HG02571 (cell line): Measurements from ENCODE around the gene AJM1.
A peak's percentile ranks its signal among the peaks of the same experiment; 100 is the strongest.

Experiments
- ATAC-seq: cut with Tn5 transposase; IDR thresholded peaks from one replicate; pipeline ENCODE4 v1.9.1; 2021; ENCODE audit warnings: mild to moderate bottlenecking, moderate library complexity; ENCODE audit not compliant: unreplicated experiment

Gene AJM1

DNA sequence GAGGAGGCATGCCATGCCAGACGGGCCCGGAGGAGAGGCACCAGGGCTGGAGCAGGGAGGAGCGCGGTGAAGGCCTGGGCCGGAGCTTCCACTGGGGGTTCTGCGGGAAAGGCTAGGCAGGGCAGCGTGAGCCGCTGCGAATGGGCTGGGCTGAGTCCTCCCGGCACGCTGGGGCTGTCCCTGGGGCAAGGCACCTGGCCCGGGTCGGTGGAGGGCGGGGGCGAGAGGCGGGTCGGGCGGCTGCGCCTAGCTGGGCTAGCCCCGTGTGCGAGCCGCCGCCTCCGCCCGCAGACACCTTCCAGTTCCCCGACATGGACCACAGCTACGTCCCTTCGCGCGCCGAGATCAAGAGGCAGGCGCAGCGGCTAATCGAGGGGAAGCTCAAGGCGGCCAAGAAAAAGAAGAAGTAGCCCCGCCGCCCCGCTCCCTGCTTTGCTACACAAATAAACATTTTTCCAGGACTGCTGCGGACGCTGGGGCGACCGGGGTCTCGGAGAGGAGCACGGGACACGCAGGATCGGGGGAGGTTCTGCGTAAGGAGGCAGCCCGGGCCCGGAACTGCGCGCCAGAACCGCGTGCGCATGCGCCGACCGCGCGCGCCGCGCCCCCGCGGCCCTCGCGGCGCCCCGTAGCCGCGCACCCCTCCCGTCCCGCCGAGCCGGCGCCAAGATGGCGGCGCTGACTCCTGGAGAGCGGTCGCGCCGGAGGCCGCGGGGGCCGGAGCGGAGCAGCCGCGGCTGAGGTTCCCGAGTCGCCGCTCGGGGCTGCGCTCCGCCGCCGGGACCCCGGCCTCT is 34.8 kb upstream of the AJM1 start, which contains the start of gene RABL6:
Gene RABL6 (plus strand): TSS at position 668 of the 794 bp plus-strand sequence. CDS start 249 bp downstream, outside the sequence.
- peak; percentile 71 for ATAC-seq

DNA sequence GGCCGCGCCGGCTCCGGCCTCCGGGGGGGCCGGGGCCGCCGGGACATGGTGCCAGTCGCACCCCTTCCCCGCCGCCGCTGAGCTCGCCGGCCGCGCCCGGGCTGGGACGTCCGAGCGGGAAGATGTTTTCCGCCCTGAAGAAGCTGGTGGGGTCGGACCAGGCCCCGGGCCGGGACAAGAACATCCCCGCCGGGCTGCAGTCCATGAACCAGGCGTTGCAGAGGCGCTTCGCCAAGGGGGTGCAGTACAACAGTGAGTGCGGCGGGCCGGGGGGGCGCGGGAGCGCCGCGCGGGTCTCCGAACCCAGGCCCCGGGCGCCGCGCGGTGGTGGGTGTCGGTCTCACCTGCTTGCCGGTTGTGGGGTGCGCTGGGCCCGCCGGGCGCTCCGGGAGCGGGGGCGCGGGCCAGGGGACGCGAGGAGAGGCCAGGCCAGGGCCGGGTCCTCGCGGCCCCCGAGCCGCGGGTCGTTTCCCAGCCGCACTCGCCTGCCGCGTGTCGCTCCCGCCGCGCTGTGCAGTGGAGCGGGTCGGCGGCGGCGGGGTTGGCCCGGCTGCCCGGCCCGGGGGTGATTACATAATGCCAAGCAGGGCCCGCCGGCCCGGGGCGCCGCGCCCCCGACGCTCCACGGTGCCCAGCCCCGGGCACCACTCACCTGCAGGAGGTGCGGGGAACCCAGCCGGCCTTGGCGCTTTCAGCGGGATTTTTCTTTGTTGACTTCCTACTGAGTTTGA is 34.0 kb upstream of the AJM1 start:
- ATAC-seq, result peak; percentile 29

DNA sequence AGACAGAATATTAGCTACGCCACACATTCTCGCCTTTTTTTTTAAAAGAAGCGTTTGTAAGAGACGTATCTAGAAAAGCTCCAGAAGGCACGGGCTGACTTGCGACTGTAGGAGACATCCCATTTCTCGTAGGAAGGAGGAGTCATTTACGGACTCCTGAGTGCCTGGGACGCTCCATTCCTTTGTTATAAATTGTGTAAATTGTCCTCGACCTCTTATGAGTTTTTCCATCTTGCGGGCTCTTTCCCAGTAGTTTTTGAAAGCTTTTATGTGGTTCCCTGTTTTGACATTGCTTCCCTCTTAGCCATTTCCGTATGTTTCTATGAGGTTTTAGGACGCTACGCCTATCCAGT is 33.5 kb upstream of the AJM1 start:
- ATAC-seq, result no peak

DNA sequence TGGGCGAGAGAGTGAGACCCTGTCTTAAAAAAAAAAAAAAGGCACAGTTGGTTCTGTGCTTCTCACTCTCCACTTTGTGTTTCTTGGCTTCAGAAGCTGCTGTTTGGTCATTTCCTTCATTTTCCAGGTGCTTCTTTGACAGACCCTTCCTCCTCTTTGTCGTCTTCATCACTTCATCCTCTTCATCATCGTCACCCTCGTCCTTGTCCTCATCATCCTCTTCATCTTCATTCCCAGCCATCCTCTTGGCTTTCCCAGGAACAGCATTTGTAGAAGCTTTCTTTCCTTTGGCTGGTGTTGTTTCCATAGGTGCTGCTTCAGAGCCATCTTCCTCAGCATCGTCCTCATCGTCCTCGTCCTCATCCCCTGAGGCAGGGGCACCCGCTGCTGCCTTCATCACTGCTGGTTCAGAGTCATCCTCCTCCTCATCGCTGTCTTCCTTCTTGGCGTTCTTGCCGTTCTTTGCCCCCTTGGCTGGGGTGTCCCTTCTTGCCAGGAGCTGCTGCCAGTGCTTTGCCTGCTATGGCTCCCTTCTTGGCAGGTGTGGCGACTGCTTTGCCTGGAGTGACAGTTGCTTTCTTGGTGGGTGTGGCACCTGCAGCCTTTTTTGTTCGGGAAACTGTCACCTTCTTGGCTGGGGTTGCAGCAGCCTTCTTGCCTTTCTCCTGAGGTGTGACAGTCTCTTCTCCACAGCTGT is 27.4 kb upstream of the AJM1 start:
- ATAC-seq, result no peak

DNA sequence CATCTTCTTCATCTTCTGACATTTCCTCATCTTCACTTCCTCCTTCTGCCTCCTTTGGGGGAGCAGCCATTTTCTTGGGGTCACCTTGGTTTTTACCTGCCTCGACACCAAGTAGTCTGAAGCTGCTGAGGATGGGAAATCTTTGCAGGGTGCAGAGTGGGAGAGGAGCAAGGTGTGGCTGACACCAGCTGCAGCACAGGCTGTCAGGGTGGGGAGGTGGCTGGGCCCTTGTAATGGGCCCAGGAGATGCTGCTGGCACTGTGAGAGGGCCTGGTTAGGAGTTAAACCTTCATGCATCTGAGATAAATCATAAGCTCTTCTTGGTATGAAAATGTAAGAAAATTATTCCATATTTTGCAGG is 26.9 kb upstream of the AJM1 start:
- ATAC-seq, result no peak

DNA sequence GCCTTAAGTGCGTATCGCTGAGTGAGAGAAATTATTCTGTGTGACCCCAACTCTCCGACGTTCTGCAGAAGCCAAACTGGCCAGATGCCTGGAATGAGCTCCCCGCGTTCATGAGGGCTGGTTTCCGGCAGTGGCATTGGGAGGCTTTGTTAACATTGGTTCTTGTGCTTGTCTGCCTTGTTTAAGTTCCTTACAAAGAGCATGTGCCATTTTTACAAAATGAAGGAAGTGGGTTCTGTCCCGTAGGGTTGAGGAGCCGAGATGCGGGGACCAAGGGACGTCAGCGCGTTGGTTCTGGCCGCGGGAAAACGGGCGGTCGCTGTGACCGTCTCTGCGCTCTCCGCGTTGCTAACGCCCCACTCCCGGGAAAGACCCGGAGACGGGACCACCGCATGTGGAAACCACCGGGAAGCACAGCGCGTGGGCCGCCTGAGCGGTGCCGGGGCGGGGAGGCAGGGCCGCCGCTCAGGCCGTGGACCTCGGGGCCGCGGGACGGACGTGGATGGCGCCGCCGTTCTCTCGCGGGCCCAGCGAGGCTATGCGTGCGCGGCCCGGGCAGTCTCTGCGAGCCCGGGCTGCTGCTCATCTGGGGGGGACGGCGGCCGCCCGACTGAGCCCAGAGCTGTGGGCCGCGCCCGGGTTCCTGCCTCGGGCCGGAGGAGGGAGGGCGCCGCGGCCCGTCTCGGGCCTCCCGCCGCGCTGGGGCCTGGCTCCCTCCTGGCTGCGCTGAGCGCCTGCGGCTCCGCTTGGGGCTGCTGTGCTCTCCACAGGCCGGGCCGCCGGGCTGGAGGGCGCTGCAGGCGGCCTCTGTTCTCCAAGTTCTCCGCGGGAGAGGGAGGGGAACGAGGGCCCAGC is 21.1 kb upstream of the AJM1 start:
- ATAC-seq, result no peak

DNA sequence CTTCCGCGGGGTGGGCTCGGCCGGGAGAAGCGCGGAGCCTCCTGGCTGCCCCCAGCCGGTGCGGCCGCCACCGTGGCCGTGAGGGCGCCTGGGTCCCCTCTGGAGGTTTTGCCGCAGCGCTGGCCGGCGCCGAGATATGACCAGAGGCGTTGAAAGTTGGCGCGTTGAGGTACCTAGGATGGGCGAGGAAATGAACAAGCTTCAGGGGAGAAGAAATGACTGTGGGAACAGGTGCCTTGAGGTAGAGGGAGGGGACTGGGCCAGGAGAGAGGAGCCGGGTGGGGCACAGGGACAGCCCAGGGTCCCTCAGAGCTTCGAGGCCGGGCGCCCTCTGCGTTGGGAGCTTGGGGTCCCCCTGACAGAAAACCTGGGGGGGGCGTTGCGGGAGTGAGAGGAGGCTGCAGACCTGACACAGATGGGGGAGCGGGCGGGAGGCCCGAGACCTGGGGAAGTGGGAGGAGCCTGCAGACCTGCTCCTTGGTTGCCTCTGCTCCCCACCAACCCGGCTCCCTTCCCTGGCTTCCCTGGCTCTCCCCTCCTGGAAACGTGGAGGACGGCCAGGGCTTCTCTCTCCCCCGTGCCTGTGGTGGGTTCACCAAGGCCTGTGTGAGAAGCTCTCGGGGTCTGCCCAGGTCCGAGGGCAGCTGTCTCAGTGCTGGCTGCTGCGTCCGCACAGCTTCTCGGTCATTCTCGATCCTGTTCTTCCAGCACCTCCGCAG is 20.3 kb upstream of the AJM1 start:
- ATAC-seq, result no peak

DNA sequence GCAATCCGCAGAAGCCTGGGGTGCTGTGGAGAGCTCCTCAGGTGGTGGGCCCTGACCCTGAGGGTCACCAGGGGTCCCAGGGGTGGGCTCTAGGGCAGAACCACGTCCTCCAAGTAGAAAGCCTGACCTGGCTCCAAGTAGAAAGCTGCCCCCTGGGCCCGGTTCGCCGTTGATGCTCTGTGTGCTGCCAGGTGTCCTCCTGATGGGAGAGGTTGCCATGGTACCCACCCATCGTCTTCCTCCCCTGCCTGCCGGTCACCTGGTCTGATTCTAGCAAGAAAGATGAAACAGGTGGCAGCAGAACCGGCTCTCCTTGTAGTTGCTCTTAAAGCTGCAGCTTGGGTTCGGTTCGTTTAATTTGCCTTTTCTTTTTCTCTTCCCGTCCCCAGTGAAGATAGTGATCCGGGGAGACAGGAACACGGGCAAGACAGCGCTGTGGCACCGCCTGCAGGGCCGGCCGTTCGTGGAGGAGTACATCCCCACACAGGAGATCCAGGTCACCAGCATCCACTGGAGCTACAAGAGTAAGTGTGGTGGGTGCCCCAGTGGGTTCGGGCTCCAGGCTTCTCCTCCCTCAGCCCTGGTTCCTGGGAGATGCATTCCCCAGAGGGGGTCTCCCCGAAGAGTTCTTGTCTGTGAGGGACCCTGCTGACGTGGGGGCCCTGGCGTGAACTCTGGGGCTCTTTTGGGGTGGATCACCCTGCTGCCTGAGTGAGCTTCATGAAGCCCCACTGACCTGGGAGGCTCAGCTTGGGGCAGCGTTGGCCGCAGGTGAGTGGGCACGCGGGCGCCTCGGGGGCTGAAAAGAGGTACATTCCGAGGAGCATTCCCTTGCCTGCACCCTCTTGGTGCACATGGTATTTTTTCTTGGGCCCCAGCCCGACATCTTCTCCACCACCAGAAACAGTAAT is 18.9 kb upstream of the AJM1 start:
- no peak for ATAC-seq

DNA sequence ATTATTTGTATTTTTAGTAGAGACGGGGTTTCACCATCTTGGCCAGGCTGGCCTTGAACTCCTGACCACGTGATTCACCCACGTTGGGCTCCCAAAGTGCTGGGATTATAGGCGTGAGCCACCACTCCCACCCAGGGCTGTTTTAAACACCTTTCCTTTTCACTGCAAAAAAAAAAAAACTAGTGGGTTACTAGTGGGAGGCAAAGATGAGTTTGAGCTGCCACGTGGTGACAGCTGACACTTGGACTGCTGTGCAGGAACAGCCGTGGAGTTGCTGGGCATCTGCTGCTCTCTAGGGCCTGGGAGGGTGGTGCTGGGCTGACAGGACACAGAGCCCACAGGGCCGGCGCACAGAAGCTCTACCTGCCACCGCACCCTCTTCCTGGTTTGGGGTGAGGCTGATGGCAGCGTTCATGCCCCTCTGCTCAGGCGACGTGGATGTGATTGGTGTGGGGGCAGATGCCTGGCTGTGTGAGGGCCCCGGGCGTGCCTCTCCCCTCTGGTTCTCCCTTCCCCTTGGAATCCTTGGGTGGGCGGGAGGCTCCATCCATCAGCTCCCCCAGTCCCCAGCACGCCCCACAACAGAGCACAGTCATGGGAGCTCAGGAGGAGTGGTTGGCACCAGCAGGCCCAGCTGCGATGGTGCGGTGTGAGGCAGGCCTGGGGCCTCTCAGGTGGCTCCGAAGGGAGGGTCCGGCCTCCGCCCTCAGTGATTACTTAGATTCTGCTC is 17.6 kb upstream of the AJM1 start:
- ATAC-seq, result no peak

DNA sequence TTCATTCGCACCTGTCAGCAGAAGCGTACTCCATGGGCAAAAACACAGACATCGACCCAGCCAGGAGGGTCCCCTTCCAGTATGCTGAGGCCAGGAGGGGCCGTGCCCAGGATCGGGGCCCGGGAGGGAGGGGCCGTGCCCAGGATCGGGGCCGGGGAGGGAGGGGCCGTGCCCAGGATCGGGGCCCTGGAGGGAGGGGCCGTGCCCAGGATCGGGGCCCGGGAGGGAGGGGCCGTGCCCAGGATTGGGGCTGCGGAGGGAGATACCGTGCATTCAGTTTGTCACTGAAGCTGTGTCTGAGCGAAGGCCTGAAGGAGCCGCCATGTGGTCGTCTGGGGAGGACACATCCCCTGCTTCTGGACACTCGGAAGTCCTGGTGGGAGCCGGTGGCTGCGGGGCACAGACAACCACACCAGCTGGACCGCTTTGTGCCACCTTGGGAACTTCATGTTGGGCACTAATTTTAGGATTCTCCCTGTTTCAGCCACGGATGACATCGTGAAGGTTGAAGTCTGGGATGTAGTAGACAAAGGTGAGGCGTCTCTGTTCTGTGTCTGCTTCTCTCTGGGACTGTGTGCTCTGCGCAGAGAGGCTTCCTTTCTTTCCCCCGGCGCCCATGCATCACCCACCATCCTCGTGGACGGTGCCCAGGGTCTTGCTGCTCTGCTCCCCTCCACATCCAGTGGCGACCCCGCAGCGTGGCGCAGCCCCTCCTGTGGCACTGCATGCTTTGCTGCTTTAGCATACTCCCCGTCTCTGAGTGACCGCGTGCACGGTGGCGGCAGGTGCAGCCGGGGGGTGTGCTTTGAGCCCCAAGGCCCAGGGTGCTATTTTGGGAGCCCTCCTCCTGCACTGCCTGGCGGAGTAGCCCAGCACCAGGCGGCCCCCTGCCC is 16.7 kb upstream of the AJM1 start:
- ATAC-seq, result no peak

DNA sequence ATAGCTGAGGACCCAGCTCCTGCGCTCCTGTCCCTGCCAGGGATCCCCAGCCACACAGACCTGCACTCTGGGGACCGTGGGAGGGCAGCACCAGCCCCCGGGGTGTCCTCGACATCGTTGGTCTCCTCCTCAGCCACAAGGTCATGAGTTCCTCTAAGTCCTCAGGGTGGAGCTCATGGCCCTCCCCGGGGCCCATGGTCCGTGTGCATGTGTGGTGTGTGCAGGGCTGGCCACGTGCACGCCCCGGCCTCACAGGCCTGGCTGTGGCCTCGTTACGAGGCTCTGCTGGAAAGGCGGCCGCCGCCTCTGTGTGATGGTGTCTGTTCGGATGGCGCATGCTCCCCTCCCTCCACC is 16.1 kb upstream of the AJM1 start:
- ATAC-seq, result no peak

DNA sequence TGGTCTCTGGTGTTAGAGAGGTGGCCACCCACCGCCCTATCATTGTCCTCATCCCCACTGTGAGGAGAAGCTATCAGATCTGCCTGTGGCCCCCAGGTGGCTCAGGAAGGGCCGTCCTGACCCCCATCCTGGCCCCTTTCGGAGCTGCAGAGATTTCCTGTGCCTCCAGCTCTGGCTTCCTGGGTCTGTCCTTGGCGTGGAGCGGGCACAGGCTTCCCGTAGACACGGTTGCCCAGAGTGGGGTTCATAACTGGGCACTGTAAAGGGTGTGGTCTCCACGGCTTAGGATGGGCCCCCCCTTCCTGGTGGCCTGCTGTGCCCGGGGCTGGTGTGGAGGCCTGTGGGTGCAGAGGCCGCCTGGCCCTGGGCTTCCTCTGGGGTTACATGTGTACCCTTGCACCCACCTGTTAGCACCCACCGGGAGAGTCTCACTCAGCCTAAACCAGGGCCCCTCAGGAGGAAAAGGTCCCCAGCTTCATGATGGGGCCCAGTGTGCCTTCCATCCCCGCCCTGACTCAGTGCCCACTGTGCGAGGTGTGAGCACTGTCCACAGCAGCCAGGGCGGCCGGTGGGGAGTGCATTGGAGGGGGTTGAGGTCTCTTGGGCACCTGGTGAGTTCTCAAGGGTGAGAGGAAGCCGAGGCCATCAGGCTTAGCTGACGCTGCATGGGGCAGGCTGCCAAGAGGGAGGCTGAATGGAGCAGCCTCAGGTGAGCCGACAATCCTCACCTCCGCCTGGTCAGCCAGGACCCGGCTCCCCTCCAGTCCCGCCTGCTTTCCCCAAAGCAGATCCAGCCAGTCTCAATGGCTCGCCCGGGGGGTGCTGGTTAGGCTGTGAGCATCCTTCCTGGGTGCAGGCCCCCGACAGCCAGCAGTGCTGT is 15.3 kb upstream of the AJM1 start:
- no peak for ATAC-seq

DNA sequence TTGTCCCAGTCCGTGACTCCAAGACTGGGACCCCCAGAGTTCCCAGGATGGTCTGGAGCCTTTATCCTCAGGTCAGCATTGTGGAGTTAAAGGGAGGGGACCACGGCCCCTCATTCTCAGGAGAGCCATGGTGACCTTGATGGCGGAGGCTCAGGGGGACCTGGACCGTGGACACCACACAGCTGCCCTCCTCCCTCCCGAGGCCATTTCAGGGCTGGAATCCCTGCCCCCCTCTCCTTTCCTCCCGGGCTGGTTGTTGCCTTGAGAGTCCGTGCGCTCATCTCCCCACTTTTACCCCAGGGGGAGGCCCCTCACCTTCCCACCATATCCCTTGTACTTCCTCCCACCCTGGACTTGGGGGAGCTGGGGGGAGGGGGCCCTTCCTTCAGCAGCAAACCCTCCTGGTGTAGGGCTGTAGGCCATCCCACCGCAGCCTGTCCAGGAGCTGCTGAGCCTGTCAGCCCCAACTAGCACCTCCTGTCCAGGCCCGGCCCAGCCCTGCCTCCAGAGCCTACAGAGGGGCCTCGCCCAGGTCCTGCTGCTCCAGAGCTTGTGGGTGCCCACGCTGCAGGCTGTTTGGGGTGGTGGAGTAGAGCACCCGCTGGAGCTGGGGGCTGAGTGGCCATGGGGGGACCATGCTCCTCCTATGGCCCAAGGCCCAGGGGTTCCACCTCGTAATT is 14.3 kb upstream of the AJM1 start:
- ATAC-seq, result no peak

DNA sequence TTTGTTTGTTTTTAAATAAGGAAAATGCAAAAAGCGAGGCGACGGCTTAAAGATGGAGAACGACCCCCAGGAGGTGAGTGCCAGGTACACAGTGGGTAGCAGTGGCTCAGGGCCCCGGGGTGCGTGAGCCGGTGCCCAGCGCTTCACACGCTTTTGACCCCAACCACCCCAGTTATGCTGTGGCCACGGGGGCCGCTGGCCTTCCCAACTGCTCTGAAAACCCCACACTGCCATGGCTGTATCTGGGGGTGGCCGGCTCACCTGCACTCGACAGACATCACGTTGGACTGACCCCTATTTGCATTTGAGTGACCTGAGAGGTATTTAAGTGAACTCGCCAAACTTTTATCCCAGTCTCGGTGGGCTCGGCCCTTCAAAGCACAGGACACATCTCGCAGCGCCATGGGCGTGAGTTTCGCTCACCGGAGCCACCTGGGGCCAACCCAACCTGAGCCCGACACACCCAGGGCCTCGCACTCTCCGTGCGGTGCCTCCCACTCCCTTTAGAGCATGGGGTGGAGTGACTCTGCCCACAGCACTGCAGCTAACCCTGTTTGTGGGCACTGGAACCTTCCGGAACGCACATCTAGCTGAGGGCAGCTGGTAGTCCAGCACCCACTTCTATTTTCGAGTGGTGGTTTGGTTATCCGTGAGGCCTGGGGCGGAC is 13.7 kb upstream of the AJM1 start:
- no peak for ATAC-seq

DNA sequence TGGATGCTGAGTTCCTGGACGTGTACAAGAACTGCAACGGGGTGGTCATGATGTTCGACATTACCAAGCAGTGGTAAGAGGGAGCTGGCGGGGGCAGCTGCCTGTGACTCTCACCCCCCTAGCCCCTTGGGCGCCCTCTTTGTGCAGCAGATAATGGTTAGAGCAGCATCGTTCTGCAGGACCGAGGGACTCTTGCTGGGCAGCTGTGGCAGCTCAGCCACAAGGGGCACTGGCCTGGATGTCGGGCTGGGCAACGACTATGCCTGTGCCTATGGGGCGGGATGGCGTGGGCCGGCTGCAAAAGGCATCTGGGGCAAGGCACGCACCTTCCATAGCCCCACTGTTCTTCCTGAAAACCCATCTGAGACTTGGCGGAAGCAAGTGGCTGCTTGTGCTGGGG is 12.9 kb upstream of the AJM1 start:
- ATAC-seq, result no peak
